Activated T-cell treated with anti-CD3 and anti-CD28 coated beads, Interleukin-2, amount 50 U/mL, for 72 hours (primary cell): Measurements from ENCODE around the gene BRD3OS. TPM values are rescaled to one million over a fixed set of nuclear protein-coding genes. Genes with fewer than 3 reads are reported as not detected.
A peak's percentile ranks its signal among the peaks of the same experiment; 100 is the strongest.
"Not testable (repeated sequence)": the region's sequence is repeated elsewhere in the genome, so short reads cannot be mapped to it uniquely, and the experiment has no call there.

ENCODE experiments used
- ATAC-seq, 2 donors: fragments of 150-1000 bp; cut with Tn5 transposase; replicated peaks in 1 of 2; 2 replicates each; pipeline ENCODE4 v1.10.0; 2021; ENCODE audit warnings: moderate library complexity in 2 of 2, mild to moderate bottlenecking in 1 of 2
- DNase-seq, 2 donors: peaks; one replicate each; pipeline ENCODE4 v3.0.0; 2021 to 2022; ENCODE audit warnings: mixed read lengths in 1 of 2
- H3K27ac Mint-ChIP-seq: one replicate; pipeline ENCODE4 v1.8.0; 2022; ENCODE audit warnings: mild to moderate bottlenecking, moderate library complexity, mixed read lengths
- H3K27me3 Mint-ChIP-seq: one replicate; pipeline ENCODE4 v1.8.0; 2022; ENCODE audit warnings: low read depth, mixed read lengths
- H3K36me3 Mint-ChIP-seq, 2 donors: one replicate each; pipeline ENCODE4 v1.8.0; 2022; ENCODE audit warnings: mixed read lengths in 2 of 2, mild to moderate bottlenecking in 1 of 2; ENCODE audit not compliant: insufficient read depth in 2 of 2
- H3K4me1 Mint-ChIP-seq: one replicate; pipeline ENCODE4 v1.8.0; 2022; ENCODE audit warnings: low read depth, mixed read lengths
- H3K4me3 Mint-ChIP-seq, 2 donors: one replicate each; pipeline ENCODE4 v1.8.0; 2022; ENCODE audit warnings: mild to moderate bottlenecking in 2 of 2, mixed read lengths in 2 of 2, moderate library complexity in 2 of 2
- H3K9me3 Mint-ChIP-seq, 2 donors: one replicate each; pipeline ENCODE4 v1.8.0; 2022; ENCODE audit warnings: mixed read lengths in 2 of 2
- total RNA-seq, 2 donors: library from RNA; stranded (reverse); gene quantifications; one replicate each; pipeline ENCODE4 v1.2.3, GENCODE V29; 2022

The BRD3OS gene
- total RNA-seq, 2 donors from 2014 or later = 6.3 to 10.3 TPM

GRCh38 chr9:133981958-133982681 lies 43.2 kb upstream of the BRD3OS start:
- no peaks in the 10 kb centered on the region for H3K4me1 Mint-ChIP-seq
- H3K9me3 Mint-ChIP-seq = no peaks in the 10 kb centered on the region
- no peaks in the 10 kb centered on the region for H3K27me3 Mint-ChIP-seq
- no peak overlapping the region for H3K27ac Mint-ChIP-seq
- no peak overlapping the region for H3K4me3 Mint-ChIP-seq
- DNase-seq (no peak), ATAC-seq (no peak)
- no peaks in the 10 kb centered on the region for H3K36me3 Mint-ChIP-seq

- Mint-ChIP-seq H3K27me3 (no peaks in the 10 kb centered on the region), H3K27ac (no peak overlapping the region), H3K4me1 (no peaks in the 10 kb centered on the region), H3K9me3 (no peaks in the 10 kb centered on the region), H3K4me3 (no peak overlapping the region), H3K36me3 (no peaks in the 10 kb centered on the region)
- DNase-seq (no peak), ATAC-seq (no peak)
These were observed 42.1 kb upstream of the BRD3OS start for GRCh38 chr9:133982971-133983720.

- Mint-ChIP-seq H3K9me3 (no peaks in the 10 kb centered on the region), H3K4me3 (no peak overlapping the region), H3K4me1 (no peaks in the 10 kb centered on the region), H3K36me3 (no peaks in the 10 kb centered on the region), H3K27ac (no peak overlapping the region), H3K27me3 (peaks cover 6% of the 10 kb centered on the region)
- ATAC-seq (no peak), DNase-seq (no peak)
These were observed 39.2 kb upstream of the BRD3OS start for GRCh38 chr9:133986061-133986460.

- DNase-seq (no peak), ATAC-seq (no peak)
- no peaks in the 10 kb centered on the region for H3K9me3 Mint-ChIP-seq
- no peak overlapping the region for H3K27ac Mint-ChIP-seq
- H3K4me1 Mint-ChIP-seq = no peaks in the 10 kb centered on the region
- H3K36me3 Mint-ChIP-seq = no peaks in the 10 kb centered on the region
- no peak overlapping the region for H3K4me3 Mint-ChIP-seq
- peaks cover 8% of the 10 kb centered on the region for H3K27me3 Mint-ChIP-seq
These were observed 38.4 kb upstream of the BRD3OS start for GRCh38 chr9:133986774-133987445.

- no peak for ATAC-seq
- H3K27ac Mint-ChIP-seq = no peak overlapping the region
- peaks cover 8% of the 10 kb centered on the region for H3K27me3 Mint-ChIP-seq
- no peak for DNase-seq
- H3K9me3 Mint-ChIP-seq = no peaks in the 10 kb centered on the region
- no peaks in the 10 kb centered on the region for H3K36me3 Mint-ChIP-seq
- no peaks in the 10 kb centered on the region for H3K4me1 Mint-ChIP-seq
- H3K4me3 Mint-ChIP-seq = no peak overlapping the region
These were observed 37.9 kb upstream of the BRD3OS start for GRCh38 chr9:133987446-133987788.

GRCh38 chr9:133987946-133988665 lies 37.2 kb upstream of the BRD3OS start:
- Mint-ChIP-seq H3K4me1 (no peaks in the 10 kb centered on the region), H3K36me3 (no peaks in the 10 kb centered on the region), H3K9me3 (no peaks in the 10 kb centered on the region), H3K27ac (no peak overlapping the region), H3K27me3 (peaks cover 8% of the 10 kb centered on the region), H3K4me3 (no peak overlapping the region)
- ATAC-seq (no peak), DNase-seq (no peak)

- H3K36me3 Mint-ChIP-seq, H3K4me3 Mint-ChIP-seq, DNase-seq, H3K27ac Mint-ChIP-seq, H3K27me3 Mint-ChIP-seq, H3K4me1 Mint-ChIP-seq, H3K9me3 Mint-ChIP-seq, ATAC-seq: not testable (repeated sequence)
These were observed 36.5 kb upstream of the BRD3OS start for GRCh38 chr9:133988771-133989170.

GRCh38 chr9:133989625-133990365 lies 35.5 kb upstream of the BRD3OS start:
- Mint-ChIP-seq H3K36me3 (no peaks in the 10 kb centered on the region), H3K9me3 (no peaks in the 10 kb centered on the region), H3K4me1 (no peaks in the 10 kb centered on the region), H3K27me3 (peaks cover 14% of the 10 kb centered on the region), H3K4me3 (no peak overlapping the region), H3K27ac (no peak overlapping the region)
- ATAC-seq = no peak
- no peak for DNase-seq

- peak overlapping the region; percentile 19 to 62 for H3K4me3 Mint-ChIP-seq
- H3K27ac Mint-ChIP-seq = no peak overlapping the region
- no peaks in the 10 kb centered on the region for H3K4me1 Mint-ChIP-seq
- H3K9me3 Mint-ChIP-seq = no peaks in the 10 kb centered on the region
- DNase-seq = no peak
- ATAC-seq = no peak
- H3K36me3 Mint-ChIP-seq = no peaks in the 10 kb centered on the region
- peaks cover 17% of the 10 kb centered on the region for H3K27me3 Mint-ChIP-seq
These were observed 34.7 kb upstream of the BRD3OS start for GRCh38 chr9:133990366-133991213.

GRCh38 chr9:133991214-133991921 lies 33.9 kb upstream of the BRD3OS start:
- H3K4me1 Mint-ChIP-seq = no peaks in the 10 kb centered on the region
- DNase-seq (peak in 1 of 2 donors; percentile 18), ATAC-seq (peak; percentile 3 to 4)
- H3K4me3 Mint-ChIP-seq = peak overlapping the region; percentile 19 to 62
- H3K27ac Mint-ChIP-seq = no peak overlapping the region
- no peaks in the 10 kb centered on the region for H3K36me3 Mint-ChIP-seq
- peaks cover 17% of the 10 kb centered on the region for H3K27me3 Mint-ChIP-seq
- no peaks in the 10 kb centered on the region for H3K9me3 Mint-ChIP-seq

- ATAC-seq (peak; percentile 66 to 68), DNase-seq (peak; percentile 60 to 71)
- Mint-ChIP-seq H3K4me1 (no peaks in the 10 kb centered on the region), H3K36me3 (no peaks in the 10 kb centered on the region), H3K27me3 (peaks cover 17% of the 10 kb centered on the region), H3K9me3 (no peaks in the 10 kb centered on the region), H3K27ac (no peak within 1 kb of the TSS), H3K4me3 (peak within 1 kb of the TSS; percentile 69 to 72)
These were observed 33.1 kb upstream of the BRD3OS start, which contains the start of gene VAV2 for GRCh38 chr9:133991964-133992779. VAV2 (minus strand) TSS chr9:133992324; CDS start chr9:133992278, 46 bp downstream.
